SK-N-MC (cell line): Measurements from ENCODE around the gene EID1.
"Not testable (repeated sequence)": the region's sequence is repeated elsewhere in the genome, so short reads cannot be mapped to it uniquely, and the experiment has no call there.

Experiments
- EZH2 ChIP-seq: fragments of 200-600 bp; sonication (generic); IDR thresholded peaks from one replicate; pipeline ENCODE4 v1.6.1; 2017; ENCODE audit warnings: antibody characterized with exemption
- POLR2AphosphoS5 ChIP-seq: IDR thresholded peaks from 2 replicates; pipeline ENCODE4 v1.6.1; 2012; ENCODE audit warnings: mild to moderate bottlenecking, low read depth, low read length, borderline replicate concordance

GRCh38 chr15:48909313-48909712 is 31.4 kb downstream of the EID1 start:
- not testable (repeated sequence) for TF ChIP-seq EZH2, POLR2AphosphoS5
